GM19463 (cell line): ENCODE results near the gene WDR64.
"Not testable (repeated sequence)": the region's sequence is repeated elsewhere in the genome, so short reads cannot be mapped to it uniquely, and the experiment has no call there.

ENCODE experiments used
- ATAC-seq: cut with Tn5 transposase; IDR thresholded peaks from one replicate; pipeline ENCODE4 v1.9.1; 2021; ENCODE audit warnings: mild to moderate bottlenecking, moderate library complexity; ENCODE audit not compliant: unreplicated experiment

The WDR64 gene

DNA sequence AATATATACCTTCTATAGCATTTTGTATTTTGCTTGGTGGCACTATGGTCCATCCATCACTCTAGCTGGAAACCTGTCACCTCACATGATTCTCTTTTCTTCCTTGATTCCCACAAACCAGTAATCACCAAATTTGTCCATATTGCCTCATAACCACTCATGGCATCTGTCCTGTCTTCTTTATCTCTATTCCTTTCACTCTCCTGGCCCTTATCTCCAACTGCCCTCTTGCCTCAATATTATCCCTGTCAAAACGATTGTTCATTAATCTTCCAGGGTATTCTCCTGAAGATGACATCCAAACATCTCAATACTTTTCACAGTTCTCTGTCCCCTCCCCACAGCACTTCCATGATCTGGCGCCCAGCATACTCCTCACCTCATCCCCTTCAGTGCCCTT, 46.1 kb downstream of the WDR64 start:
- ATAC-seq = no peak

DNA sequence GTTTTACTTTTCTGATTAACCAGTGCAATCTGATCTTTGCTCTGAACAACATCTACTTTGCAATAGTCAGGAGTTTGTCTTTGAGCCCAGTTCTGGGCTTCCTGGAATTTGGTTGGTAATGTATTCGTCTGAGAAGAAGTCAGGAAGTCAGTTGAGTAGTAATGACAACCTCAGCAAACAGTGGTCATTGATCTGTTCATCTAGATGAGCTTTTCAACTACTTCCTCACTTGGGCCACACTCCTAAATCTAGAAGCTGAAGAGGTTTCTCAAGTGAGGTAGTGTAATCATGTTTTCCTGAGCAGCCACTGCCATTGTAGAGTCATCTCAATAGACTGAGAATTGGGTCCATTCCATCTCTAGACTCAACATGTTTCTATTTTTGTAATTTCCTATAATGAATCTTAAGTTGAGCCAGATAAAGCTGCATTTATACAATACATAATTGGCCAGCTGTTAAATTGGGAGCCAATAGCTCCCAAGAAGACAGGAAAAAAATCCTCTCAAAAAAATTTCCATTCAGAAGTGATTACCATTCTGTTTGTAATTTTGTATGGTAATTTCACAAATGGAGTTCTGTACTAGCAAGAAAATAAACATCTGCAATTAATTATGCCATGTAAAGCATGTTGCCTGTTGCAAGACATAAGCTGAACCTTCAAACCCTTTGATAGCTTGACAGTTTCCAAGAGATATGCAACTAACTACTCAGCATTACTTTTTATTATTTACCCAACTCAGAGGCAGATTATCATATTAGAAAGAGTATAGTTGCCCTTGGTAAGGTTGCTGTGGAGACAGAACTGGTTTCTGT, 49.6 kb downstream of the WDR64 start:
- ATAC-seq = no peak

DNA sequence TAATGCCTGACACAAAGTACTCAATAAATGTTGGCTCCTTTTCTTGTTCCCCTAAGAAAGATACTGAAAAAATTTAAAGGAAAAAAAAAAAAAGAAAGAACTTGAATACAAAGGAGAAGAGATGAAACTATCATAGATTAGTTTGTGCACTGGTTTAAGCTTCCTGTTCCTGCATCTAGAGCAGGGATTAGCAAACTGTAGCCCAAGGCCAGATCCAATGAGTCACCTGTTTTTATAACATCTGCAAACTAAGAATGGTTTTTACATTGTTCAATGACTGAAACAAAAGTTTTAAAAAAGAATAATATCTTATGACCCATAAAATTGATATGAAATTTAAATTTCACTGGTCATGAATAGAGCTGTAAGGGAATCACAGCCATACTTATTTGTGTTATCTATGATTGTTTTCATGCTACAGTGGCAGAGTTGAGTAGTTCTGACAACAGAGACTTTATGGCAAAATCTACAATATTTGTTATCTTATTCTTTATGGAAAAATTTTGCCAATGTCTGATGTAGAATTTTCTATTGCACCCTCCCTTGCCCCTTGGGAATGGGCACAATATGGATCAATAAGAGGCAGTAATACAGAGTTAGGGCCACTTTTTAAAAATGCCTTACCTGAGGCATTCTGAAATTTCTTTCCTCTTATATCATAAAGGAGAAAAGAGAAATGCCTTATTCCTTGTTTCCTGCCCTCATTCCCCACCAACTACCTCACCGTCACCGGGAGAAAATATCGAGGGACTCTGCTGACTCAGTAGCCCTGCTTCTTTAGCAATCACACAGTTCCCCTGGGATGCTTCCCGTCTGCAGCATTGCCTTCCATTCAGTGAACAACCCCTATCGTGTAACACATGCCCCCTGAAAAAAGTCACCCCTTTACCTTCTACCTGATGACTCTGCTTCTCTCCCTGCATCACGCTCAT, 50.6 kb downstream of the WDR64 start:
- ATAC-seq = no peak

DNA sequence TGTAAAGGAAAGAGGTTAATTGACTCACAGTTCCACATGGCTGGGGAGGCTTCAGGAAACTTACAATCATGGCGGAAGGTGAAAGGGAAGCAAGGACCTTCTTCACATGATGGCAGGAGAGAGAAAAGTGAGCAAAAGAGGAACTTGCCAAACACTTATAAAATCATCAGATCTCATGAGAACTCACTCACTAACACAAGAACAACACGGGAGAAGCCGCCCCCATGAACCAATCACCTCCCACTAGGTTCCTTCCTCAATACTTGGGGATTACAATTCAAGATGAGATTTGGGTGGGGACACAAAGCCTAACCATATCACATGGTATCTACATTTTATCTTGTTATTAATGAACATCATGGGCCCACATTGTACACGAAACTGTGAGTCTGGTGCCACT, 51.7 kb downstream of the WDR64 start:
- ATAC-seq = not testable (repeated sequence)

DNA sequence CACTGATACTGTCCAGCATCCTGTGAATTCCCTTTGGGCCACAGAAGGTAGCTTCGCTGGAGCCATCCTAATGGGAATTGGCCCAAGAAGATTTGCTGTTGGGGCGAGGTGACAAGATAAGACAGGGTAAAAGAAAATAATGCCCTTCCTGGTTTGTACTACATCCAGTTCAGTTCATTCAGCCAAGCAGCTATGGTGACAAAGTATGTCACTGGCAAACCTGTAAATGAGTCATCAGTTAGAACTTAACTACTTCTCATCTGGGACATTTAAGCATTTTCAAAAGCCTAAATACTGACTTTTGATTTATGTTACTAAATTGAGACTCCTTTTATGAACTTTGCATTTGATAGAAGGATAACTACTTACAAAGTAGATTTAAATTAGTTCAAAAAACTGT, 54.2 kb downstream of the WDR64 start:
- ATAC-seq = no peak

DNA sequence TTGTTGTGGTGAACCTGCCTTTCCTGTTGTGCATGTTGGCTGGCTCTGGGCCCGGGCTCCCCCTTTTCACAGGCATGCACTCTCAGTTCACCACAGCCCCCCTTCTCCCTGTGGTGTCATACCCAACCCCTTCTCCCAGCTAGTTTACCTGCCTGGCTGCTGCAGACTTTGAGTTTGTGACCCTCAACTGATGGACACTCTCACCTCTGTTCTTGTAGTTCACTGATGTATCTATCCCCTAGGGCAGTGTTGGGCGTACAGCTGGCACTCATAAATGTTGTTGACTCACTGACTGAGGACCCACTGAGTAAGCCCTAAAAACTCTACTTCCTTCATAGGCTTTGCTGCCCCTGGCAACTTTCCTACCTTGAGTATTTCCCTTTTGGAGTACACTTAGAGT, 54.9 kb downstream of the WDR64 start:
- no peak for ATAC-seq

DNA sequence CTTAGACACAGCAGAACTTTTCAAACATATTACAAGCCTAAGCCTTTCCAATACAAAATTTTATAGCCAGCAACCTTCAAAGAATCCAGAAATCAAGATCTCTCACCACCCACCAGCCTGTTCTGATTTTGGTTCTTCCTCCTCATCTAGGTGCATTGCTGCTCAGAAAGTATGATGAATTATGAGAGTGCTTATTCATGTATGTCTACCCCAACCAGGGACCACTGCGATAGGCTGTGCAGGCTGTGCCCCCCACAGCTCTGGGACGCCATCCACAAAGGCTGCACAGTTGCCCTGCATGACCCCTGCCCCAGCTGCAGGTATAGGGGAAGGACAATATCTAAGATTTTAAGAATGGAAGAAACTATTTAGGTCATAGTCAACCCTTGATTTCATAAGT, 55.4 kb downstream of the WDR64 start:
- no peak for ATAC-seq

DNA sequence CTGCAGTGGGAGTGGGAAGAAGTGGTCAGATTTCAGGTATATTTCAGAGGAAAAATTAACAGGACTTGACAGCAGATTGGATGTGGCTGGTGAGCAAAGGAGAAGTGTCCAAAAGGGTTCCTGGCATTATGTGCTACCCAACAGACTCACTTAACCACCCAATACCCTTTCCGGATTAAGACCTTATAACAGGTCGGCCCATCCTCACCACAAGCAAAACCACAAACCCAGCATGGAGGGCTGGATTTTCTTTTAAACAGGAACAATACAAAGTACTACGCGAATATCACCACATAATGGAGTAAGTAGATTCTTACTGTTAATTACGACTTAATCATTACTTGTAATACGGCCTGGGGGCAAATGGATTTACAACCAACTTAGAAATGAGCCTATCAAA, 59.2 kb downstream of the WDR64 start:
- ATAC-seq = no peak

DNA sequence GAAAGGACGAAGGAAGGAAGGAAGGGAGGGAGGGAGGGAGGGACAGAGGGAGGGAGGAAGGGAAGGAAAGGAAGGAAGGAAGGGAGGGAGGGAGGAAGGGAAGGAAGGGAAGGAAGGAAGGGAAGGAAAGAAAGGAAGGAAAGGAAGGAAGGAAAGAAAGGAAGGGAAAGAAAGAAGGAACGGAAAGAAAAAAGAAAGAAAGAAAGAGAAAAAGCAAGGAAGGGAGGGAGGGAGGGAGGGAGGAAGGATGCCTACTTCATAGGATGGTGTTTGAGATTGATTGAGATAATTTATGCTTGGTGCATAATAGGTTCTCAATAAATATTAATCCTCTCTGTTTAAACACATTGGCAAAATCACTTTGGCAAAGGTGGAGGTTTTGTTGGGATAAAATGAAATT, 61.2 kb downstream of the WDR64 start:
- ATAC-seq = no peak

DNA sequence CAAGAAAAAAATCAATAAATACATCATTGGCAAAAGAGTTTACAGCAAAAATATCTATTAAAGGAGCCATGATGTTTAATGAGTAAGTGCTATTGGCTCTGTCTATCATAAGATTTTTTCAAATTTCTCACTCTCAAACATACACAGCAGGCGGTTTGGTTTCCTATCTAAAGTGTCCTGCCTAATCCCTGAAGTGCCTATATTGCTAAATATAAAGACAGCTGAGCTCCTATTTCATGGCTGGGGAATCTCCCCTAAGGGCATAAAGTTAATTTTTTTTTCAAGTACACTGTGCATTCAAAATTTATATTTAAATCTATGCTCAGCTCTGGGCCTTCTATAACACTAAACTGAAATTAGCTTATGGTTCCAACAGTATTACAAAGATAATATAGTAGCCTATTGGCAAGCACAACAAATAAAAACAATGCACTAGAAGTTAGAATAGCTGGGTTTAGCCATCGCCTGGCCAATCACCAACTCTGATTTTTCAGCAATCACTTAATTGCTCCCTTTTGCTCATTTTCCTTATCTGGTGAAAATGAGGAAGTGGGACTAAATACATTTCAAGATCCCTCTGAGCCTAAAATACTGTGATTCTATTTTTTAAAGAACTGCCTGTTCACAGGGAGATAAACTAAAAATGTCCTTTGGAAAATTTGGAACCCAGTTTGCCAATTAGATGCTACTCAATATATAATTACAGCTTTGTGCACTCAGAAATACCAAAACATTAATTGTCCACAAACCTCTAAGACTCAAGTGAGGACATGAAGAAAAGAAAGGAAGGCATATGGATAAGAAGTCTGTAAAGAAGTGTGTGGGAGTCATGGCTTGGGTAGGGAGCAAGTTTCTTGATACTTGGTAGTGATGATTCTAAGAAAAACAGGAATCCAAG, 62.5 kb downstream of the WDR64 start:
- no peak for ATAC-seq

DNA sequence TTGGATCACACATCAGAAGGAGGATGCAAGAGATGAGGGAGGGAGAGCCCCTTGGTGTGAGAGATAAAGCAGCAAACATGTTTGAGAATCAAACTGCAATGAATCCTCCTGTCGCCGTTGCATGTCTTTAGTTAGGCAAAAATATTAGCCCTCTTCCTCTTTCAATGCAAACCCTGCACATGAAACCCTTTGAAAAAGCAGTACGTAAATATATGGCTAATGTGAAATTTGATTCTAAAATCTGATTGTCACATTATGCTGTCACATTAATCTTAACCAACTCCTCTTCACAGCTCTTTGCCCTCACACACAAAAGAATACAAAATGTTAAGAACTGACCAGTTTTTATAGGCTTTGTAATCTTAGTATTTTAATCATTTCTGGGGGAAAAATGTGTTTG, 63.4 kb downstream of the WDR64 start:
- no peak for ATAC-seq

DNA sequence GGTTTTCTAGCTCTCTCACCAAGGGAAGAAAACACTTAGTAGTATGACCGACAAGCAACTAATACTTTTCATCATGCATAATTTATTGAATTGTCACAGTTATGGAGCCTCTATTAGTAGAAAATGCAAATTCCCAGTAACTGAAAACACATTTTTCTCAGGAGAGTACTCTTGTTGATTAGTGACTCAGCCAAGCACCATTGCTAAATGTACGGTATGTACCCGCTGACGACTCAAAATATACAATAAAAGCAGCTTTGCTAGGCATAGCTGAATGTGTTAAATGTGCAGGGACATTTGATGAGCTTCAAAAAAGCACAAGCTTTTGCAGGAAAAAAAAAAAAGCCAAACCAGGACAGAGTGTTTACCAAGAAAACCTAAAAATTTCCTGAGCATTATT, 63.9 kb downstream of the WDR64 start:
- ATAC-seq = no peak

DNA sequence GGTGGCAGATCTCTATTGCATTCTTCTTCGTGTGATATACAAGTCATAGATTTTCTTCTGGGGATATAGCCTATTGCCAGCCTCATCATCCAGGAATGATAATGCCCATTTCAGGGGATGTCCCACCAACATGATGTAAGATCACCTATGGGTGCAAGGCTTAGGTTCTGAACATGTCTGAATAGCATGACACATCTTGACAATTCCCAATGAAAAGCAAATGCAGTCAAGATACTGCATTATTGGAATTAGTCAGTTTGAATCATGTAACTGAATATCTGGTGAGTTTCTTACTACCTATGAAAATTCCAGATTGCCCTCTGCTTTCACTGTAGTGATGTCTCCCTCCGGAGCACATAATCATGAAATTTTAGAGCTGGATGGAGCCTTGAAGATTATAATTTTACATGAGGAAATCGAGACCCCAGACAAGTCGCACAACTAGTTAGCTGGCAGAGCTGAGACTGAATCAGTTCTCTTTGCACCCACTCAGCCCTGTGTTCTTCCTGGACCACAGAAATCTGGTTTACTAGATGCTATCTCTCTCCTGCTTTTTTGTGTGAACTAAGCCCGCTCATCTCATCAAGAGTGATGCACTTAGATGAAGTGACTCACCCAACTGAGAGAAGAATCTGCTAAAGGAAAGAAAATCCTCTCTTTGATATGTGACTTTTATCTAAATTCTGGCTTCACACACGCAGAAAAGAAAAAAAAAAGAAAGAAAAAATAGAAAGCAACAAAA, 65.0 kb downstream of the WDR64 start:
- no peak for ATAC-seq

DNA sequence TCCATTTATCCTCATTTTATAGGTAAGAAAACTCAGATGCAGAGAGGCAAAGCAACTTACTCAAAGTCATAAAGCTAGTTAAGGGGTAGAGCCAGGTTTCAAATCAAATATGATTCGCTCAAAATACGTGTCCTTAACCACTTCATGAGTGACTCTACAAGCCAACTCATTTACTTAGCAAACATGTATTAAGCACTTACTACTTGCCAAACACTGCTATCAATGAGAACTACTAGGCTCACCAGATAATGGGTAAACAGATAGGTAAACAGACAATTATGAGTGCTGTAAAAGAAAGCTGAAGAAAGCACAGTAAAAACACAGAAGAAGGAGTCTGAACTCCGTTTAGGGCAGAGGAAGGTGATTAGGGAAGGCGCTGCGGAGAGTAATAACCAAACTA, 65.9 kb downstream of the WDR64 start:
- ATAC-seq = no peak

DNA sequence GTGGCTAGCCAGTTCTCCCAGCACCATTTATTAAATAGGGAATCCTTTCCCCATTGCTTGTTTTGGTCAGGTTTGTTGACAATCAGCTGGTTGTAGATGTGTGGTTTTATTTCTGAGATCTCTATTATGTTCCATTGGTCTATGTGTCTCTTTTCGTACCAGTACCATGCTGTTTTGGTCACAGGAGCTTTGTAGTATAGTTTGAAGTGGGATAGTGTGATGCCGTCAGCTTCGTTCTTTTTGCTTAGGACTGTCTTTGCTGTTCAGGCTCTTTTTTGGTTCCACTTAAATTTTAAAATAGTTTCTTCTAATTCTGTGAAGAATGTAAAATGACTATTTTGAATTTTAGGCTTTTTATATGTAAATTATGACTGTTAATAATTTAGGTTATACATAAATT, 68.9 kb downstream of the WDR64 start:
- no peak for ATAC-seq

DNA sequence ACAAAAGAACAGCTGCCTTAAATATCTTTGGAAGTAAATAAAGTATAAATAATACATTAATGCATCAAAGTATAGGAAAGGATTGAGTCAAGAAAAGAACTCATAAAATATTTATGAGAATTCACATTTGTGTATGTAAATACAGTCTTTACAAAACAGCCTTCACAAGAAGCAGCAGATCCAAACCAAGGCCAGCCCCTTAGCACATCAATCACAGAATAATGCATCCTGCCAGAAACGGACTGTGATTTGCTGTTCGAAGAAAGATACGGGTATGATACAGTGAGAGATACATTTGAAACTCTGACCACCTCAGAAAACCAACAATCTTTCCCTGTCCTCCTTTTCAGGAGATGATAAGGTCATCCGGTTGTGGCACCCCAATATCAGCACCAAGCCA, 70.9 kb downstream of the WDR64 start:
- ATAC-seq = no peak

DNA sequence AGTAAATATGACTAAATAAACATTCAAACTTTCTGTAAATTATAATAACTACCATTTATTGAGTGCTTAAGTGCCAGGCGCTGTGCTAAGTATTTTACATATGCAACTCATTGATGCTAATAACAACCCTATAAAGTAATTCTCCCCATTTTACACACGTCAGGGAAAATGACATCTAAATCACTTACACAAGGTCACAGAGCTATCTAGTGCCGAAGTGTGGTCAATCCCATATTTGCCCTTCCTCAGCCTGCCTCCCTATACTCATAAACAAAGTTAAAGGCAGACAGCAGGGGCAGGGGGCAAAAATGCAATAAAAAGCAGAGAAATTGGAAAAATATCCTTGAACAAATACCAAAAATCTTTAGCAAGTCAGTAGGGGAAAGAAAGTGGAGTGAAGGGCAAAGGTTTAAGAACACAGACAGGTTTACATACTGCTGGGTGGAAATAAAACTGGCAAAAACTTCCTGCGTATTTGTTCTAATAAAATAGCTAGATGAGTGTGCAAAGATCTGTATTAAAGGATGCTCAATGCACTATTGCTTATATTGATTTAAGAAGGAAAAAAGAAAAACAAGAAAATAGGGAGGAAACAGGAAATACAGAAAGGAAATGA, 72.8 kb downstream of the WDR64 start:
- no peak for ATAC-seq

DNA sequence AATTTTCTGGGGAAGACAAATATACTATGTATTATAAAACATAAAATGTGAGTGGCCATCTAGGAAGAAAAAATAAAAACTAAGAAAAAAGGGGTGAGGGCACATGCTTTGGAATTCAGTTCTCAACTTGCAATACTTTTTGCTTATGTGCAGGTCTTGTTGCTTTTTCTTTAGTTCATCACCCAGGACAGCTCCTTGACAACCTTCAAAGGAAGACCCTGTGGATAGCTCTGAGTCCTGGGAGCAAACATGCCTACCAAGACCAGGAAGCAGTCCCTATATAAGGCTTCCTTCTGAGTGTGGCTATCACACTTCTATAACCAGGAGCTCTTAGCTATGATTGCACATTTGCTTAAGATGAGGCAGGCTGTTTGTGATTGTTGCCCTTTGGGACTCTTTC, 78.0 kb downstream of the WDR64 start:
- ATAC-seq = no peak

DNA sequence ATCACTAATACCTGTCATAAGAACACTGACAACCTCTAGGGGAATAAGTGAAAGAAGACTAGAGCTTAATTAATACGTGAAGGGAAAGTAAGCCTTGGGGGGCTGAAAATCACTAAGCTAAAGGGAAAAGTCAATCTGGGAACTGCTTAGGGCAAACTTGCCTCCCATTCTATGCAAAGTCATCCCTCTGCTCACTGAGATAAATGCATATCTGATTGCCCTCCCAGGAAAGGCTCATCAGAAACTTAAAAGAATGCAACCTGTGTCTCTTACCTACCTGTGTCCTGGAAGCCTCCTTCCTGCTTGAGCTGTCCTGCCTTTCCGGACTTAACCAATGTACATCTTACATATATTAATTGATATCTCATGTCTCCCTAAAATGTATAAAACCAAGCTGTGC, 81.8 kb downstream of the WDR64 start:
- no peak for ATAC-seq

DNA sequence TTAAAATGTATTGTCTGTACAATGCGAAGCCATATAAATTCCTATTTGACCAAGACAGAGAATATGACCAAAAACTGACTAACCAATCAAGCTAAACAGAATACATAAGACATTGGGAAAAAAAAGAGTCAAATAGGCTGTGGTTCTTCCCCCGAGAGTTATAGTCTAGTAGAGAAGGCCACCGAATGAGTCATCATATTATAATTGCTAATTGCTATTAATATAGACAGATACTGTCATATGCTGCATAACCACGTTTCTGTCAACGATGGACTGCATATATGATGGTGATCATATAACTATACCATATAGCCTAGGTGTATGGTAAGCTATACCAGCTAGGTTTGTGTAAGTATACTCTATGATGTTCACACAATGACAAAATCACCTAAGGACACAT, 82.5 kb downstream of the WDR64 start:
- ATAC-seq = peak; percentile 48
